ENCODE measurements around the gene RNF13.

RNF13 gene, protein sequence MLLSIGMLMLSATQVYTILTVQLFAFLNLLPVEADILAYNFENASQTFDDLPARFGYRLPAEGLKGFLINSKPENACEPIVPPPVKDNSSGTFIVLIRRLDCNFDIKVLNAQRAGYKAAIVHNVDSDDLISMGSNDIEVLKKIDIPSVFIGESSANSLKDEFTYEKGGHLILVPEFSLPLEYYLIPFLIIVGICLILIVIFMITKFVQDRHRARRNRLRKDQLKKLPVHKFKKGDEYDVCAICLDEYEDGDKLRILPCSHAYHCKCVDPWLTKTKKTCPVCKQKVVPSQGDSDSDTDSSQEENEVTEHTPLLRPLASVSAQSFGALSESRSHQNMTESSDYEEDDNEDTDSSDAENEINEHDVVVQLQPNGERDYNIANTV

DNA sequence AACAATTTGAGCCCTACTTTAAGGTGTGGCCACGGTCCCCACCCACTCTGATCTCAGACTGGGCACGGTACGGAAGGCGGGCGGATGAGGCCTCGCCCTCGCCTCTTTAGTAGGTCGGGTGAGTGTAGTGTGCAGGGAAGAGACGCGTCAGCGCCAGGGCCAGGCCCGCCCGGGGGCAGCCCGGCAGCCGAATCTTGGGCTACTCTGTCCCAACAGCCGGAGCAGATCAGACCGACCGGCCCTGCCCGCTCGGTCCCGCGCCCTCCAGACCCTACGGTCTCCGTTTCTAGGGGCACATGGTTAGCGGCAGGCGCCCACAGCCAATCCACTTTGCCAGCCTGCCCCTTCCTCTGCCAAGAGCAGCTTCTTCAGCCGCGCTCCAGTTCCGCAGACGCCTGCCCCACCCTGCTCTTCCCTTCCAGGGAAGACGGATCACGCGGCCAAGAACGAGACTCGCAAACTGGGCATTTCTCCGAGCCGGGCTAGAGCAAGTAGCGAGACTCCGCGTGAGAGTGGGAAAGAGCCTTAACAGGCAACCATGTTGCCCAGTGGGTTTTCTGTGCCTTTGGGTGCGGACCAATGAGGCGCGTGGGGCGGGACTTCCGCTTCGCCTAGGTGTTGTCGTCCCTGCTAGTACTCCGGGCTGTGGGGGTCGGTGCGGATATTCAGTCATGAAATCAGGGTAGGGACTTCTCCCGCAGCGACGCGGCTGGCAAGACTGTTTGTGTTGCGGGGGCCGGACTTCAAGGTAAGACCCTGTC, at the start of gene RNF13:
Gene RNF13 (plus strand): TSS at position 610 of the 761 bp plus-strand sequence. CDS start 32,812 bp downstream, outside the sequence.
- DNase-seq = peak; percentile 85 to 92 (median 90)

DNA sequence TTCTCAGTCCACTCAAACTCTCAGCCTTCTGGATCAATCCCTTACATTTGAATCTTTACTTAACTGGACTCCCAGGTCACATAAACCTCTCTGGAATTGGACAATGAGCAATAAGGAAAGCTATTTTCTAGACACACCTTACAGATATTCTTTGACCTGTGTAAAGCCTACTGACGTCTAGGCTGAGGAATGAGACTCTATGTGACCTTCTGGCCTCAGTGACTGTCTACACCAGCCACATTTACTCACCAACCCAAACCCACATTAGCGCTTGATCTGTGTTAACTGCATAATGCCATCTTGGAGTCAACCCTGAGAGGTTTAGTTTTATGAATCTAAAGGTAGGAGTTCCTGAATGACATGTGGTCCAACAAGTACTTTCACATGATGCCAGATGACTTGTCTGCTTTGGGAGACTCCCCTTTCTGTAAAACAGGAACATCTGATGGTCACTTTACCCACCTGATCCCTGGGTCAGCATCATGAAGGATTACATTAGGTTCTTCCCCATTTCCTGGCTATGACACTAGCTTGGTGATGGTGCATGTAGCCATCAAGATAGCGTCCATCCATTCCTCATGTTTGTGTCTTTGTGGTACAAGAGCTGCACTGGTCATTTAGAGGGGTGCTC, 49.3 kb upstream of the RNF13 start:
- DNase-seq = no peak

DNA sequence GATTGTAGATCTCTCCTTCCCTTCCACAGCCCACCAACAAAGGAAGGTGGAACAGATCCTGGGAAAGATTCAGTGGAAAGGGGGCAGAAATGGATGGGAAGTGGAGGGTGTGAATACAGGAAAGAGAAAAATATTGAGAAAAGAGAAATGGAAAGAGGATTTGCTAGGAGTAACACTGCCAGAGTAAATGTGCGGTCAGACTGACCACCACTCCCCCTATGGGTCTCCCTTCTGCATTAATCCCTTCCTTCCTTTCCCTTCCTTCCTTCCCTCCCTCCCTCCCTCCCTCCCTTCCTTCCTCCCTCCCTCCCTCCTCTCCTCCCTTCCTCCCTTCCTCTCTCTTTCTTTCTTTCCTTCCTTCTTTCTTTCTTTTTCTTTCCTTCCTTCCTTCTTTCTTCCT, 48.7 kb upstream of the RNF13 start:
- DNase-seq = no peak

DNA sequence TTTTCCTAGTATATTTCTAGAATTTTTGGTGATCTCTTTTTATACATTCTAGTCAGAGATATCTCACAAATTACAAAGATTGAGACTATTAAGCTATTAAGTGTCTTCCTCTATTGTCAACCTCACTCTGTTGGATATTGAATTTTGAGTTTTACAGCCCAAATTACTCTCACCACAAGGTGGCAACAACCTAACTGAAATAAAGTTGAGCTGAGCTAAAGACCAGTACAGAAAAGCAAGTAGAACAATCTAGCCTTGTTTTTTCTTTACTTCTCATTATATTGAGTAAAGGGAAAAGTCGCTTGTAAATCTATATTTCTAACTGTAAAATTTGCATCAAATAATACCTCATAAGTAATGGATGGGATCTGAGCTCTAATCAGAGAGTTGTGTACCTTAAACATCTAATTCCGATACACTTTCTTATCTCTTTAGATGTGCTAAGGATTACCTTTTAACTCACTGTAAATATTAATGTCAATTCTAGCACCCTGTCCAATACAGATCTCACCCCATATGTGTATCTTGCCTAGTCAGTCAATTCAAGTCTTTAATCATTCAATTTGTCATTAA, 47.2 kb upstream of the RNF13 start:
- DNase-seq = peak in 1 of 6 experiments; percentile 2

DNA sequence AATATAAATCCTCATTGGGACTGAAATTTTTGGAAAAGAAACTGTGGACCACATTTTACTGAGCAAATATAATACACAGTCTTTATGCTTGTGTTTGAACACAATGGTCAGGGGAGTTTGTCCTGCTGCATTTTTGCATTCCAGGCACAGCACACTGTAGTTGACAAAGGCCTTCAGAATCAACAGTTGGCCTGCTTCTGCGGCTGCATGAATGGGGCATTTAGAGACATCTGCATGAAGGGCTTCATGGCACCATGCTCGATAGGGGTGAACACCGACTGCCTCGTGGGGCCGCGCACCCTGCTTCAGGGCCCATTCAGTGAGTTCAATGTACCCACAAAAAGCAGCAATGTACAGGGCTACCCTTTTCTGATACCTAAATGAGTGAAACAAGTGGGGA, 45.3 kb upstream of the RNF13 start:
- no peak for DNase-seq

DNA sequence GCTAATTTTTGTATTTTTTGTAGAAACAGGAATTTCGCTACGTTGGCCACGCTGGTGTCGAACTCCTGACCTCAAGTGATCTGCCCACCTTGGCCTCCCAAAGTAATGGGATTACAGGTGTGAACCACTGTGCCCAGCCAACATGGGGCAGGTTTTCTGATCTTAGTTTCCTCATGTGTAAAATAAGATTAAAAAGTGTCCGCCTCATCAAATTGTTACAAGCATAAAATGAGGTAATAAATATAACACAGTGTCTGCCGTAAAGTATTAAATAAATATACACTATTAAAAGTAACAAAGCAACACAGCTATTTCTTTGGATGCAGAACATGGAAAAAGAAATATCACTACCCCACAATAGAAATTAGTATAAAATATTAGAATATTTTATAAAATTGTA, 44.3 kb upstream of the RNF13 start:
- DNase-seq = no peak

DNA sequence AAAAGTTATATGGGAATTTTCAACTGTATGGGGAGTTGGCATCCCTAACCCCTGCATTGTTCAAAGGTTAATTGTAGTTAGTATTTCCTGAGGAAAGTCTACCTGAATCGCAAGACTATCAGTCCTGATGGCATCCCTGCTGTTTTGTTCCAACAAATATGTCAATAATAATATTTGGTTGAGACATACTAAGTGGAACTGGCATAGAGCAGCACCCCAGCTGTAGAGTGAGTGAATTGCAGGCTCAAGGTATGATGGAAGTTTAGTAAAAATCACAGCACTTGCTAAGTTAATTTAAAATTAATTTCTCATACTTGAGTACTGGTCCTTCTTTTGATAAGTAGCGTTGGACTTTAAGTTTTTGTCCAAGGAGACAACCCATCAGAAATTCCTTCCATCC, 42.8 kb upstream of the RNF13 start:
- DNase-seq = no peak

DNA sequence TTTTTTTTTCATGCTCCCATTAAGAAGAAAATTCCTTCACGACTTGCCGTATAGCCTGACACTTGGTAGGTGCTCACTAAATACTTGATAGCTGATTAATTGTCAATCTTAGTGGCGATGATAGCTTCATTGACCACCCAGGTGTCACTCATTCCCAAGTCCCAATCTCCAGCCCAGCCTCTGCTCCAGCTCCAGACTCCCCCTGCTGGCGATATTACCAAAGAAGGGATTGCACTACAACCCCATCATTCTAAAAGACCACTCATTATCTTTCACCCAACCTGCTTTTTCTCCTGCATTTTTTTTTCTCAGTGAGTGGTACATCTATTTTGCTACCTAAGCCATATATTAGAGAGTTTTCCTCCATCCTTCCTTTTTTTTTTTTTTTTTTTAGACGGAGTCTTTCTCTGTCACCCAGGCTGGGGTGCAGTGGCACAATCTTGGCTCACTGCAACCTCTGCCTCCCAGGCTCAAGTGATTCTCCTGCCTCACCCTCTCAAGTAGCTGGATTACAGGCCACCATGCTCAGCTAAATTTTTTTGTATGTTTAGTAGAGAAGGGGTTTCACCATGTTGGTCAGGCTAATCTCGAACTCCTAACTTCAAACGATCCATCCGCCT, 41.3 kb upstream of the RNF13 start:
- peak in 2 of 6 experiments; percentile 2 to 5 for DNase-seq

DNA sequence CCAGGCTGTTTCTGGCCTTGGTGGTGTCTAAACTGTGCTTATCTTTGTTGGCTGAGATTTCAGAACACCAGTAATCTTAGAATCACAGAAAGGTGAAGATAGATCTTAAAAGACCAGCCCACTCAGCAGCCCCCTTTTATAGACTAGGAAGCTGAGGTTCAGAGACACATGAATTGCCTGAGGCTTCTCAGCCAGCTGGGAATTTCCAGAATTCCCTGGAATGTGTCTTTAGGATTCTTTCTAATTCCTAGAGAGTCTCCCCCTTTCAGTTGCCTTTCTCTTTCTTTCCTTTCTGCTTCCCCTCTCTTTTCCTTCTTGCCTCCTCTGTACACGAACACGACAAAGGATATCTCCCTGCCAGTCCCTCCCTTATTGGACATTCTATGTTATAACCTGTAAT, 40.2 kb upstream of the RNF13 start:
- DNase-seq = no peak

DNA sequence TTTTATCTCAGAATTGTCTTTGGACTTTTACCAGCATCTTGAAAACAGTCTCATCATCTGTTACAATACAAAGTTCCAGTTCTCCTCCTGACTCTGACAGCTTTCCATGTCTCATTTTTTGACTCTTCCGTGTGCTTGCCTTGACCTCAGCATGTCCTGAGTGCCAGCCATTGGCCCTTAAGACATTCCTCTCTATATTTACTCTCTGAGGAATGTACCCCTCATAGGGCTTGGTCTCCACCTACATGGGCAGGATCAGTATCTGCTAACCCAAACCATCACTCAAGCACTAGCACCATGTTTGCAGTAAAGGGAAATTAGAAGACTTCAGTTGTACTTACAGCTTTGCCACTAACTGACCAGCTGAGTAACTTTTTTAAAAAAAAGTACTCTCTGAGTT, 36.8 kb upstream of the RNF13 start:
- DNase-seq = no peak

DNA sequence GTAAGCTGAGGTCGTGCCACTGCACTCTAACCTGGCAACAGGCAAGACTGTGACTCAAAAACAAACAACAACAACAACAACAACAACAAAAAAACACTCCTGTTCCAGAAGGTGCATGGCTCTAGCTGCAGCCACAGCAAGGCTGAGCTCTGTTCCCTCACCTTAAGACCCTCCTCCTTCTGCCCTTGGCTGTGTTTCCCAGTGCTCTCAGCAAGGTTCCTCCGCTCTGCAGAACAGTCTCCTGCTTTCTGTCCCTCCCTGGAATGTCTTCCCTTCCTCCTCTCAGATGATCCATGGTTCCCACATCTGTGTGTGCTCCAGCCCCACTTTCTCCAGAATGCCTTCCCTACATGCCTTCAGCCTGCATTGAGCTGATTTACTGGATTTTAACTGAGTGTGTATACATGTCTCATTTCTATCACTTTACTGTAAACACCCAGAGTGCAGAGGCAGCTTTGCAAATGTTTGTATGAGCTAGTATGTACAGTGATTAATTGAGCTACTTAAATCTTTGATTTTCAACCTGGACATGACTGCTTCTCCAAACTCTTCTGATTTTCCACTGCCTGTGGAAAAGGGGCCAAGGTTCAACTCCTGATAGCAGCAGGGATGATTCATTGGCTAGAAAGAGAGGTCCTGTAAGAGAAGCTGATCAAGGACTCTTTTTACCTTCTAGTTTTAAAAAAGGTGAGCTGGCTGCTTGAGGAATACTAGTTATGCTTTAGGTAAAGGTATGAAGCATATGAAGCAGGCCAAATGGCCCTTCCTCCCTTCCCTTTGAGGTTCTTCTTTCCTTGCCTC, 35.4 kb upstream of the RNF13 start:
- DNase-seq = no peak

DNA sequence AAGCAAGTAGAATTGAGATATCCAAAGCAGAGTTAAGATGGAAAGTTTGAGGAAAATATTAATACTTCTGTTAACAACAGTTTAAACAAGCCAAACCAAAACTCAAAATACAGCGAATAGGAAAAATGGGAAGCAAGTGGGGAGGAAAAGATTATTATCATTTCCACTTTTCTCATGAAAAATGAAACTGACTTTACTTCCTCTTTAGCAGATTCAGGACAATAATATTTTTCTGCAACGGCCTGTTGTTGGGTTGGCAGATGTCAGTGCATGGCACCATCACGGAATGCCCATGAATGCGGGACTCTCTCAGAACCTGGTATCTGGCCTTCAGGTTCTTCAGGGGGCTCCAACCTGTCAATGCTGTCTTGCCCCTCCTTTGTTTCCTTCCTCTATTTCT, 31.8 kb upstream of the RNF13 start:
- DNase-seq = no peak

DNA sequence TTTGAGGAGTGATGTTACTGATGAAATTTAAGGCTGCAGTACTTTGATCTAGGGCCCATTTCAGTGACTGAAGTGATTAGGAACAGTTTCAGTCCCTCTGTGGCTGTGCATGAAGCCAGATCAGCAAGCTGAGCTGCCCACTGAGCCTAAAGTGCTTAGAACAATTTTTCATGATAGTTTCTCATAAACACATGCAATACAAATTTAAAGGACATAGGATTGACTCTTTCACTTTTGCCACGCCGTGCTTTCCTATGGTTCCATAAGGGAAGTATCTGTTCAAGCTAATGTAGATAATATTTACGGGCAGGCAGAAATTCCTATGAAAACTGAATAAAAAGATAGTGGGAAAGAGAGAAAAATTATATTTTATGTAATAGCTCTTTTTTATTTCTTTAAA, 31.3 kb upstream of the RNF13 start:
- DNase-seq = no peak

DNA sequence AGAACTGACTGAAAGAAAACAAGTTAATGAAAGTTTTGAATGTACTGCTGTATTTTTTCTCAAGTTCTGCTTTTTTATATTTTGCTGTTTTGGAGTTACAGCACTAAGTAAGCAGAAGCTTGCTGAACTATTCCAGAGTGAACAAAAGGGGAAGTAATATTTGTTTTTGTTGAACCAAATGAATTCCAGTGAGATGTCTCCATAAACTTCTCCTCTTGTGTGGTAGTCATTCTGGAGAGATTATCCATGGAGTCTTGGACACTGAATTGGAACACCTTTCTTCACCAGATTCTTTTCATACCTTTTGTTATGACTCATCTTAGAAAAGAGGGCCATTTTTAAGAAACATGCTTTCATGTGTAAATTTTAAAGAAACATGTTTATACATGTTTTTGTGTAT, 29.4 kb upstream of the RNF13 start:
- DNase-seq = no peak

DNA sequence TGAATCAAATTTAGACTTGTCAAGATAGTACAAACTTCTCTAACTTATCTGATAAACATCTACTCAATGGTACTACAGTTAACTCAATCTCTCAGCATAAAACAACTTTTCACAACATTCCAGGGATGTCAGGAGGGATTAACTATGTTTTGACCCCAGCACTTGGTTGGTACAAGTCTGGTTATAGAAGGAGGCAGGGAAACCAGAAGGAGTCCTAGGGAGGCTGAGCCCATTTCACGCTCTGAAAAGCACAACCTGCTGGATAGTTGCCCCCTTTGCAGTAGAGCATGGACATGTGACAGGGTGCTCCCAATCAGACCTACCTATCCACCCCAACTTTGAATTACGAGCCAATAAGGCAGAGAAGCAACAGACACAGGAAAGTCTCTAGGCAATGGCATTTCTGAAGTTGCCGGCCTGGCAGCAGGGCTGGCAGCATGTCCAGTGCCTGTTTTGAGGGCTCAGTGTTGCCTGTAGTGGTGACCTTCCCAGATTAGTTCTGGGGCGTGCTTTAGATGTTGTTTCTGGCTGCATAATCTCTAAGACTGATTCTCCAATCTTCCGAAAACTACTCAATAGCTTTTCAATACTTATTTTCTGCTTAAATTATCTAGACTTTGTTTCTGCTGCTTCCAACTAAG, 28.8 kb upstream of the RNF13 start:
- no peak for DNase-seq

DNA sequence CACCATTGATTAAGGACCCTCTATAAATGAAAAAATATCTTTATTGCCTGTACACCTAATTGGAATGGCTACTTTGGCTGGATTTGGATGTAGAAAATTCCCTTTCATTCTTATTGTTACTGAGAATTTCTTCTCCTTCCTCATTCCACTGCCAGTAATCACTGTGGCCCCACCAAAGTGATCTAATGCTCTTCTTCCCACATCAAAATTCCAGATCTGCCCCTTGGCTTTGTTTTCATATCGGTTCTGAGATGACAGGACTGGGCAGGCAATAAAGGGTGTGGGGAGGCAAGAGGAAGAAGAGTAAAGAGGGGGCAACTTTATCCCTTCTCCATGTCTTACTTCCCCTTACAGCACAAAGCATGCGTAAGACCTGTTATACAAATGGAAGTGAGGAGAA, 22.7 kb upstream of the RNF13 start:
- no peak for DNase-seq

DNA sequence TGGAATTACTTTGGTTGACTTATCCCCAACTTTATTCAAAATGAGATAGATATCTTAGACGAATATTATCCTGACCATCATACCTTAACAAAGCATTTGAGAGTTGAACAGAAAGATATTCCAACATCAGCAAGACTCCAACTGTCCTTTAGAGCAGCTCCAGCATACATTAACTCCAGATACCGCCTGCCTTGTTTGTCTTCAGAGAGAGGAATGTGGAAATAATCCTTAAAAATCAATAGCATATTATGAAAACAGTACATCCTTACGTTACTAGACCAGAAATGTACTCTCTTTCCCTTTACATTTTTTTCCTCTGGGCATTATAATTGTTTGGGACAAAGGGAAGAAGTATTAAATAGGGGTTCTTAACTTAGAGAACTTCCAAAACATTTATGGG, 22.3 kb upstream of the RNF13 start:
- no peak for DNase-seq

DNA sequence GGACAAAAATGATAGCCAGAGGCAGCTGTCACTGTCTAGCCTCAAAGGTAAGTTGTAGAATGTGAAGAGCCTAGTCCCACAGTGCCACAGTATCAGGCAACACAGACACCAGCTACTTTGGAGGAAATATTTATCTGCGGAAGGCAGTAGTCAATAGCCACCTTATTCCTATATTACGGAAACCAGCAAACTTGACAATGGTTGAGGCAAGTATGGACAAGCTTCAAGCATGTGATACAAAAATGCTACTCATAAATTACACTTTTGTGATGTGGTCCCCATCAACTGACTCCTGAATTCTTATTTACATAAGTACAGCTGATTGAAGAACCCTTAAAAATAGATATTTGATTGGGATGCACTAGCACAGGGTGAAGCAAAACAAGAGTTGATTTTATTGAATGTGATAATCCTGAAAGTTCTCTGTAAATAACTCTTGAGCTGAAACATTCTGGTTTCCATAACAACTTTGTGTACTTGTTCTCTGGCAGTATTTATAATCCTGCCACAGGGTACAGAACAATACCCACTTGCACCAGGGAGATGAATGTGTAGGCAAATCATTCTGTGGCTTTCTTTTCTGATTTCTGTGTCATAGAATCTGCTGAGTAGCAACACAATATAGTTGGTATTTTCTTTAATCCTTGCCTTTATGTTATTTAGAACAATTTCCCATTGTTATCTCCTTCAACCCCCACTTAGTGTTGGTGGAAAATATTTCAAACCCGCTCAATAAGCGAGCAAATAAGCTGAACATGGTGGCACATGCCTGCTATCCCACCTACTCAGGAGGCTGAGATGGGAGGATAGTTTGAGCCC, 20.4 kb upstream of the RNF13 start, which contains the start of gene ANKUB1:
Gene ANKUB1 (minus strand): TSS at position 103 of the 819 bp plus-strand sequence. CDS start 188 bp downstream, outside the sequence.
- no peak for DNase-seq

DNA sequence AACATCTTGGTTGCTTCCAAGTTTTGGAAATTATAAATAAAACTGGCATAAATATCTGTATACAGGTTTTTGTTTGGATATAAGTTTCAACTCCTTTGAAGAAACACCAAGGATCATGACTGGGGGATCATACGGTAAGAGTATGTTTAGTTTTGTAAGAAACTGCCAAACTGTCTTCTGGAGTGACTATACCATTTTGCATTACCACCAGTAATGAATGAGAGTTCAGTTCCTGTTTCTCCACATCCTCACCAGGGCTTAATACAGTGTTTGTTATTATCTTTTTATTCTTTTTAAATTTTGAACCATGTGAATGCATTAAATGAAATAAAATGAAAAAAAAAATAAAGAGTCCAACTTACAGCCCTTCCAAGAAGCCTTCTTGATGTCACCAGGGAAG, 17.0 kb upstream of the RNF13 start:
- no peak for DNase-seq

DNA sequence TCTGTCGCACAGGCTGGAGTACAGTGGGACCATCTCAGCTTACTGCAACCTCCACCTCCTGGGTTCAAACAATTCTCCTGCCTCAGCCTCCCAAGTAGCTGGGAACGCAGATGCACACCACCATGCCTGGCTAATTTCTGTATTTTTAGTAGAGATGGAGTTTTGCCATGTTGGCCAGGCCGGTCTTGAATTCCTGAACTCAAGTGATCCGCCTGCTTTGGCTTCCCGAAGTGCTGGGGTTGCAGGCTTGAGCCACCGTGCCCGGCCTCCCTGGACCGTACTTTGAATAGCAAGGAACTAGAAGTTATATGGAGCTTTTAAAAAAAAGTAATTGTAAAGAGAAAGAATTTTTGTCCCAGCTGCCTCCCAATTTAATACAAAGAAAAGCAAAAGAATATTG, 12.3 kb upstream of the RNF13 start:
- no peak for DNase-seq

DNA sequence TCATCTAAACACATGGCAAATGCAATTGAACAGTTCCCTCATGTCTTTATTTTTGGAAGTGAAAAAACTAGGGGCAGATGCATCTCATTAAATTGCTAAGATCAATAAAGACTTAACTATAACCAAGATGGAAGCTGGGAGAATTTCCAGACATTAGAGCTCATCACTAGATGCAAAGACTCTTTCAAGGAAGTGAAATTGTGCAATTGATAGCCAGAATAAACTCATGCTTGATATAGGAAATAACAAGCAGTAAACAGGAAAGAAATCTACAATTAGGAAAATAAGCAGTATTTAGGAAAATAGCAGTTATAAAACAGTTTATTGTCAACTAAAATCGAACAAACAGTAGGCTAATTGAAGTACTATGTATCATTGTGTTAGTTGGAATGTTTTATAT, 11.8 kb upstream of the RNF13 start:
- DNase-seq = no peak

Measured in stimulated activated naive CD4-positive, alpha-beta T cell (primary cell).